ENCODE measurements around the gene UTS2.

UTS2 gene

GRCh38 chr1:7852804-7853683 is at the start of gene UTS2:
UTS2 (minus strand) TSS chr1:7853065; CDS start chr1:7853003, 62 bp downstream.
- Histone ChIP-seq H3K36me3 (ENCODE audit: insufficient read depth, low read length) (no peaks in the 10 kb centered on the region), H3K27ac (peak within 1 kb of the TSS; percentile 27; the same call in 1 of the 2 replicates), H3K9ac (ENCODE audit: insufficient read length) (no peak within 1 kb of the TSS), H3K9me3 (ENCODE audit: low read depth, low read length) (no peaks in the 10 kb centered on the region), H3K4me3 (peak within 1 kb of the TSS; percentile 21)
- DNase-seq (ENCODE audit: low read depth, low spot score) = peak; percentile 91
- TF ChIP-seq POLR2AphosphoS5 (IDR thresholded peaks at IDR 0.05; ENCODE audit: borderline replicate concordance, low read depth, low read length) (peak; percentile 38; the same call in 1 of the 2 replicates), FOXP2 (optimal IDR thresholded peaks at IDR 0.05; ENCODE audit: control extremely low read depth, extremely low read length, insufficient read depth) (no peak)

GRCh38 chr1:7899741-7900140 is 46.9 kb upstream of the UTS2 start:
- no peak for DNase-seq (ENCODE audit: low read depth, low spot score)
- Histone ChIP-seq H3K4me3 (no peak overlapping the region), H3K9ac (ENCODE audit: insufficient read length) (no peak overlapping the region), H3K9me3 (ENCODE audit: low read depth, low read length) (no peaks in the 10 kb centered on the region), H3K27ac (no peak overlapping the region), H3K36me3 (ENCODE audit: insufficient read depth, low read length) (no peaks in the 10 kb centered on the region)
- TF ChIP-seq FOXP2 (optimal IDR thresholded peaks at IDR 0.05; ENCODE audit: control extremely low read depth, extremely low read length, insufficient read depth) = no peak
- TF ChIP-seq POLR2AphosphoS5 (IDR thresholded peaks at IDR 0.05; ENCODE audit: borderline replicate concordance, low read depth, low read length) = no peak
- no peak for TF ChIP-seq EZH2 (IDR thresholded peaks at IDR 0.05)

- no peaks in the 10 kb centered on the region for H3K36me3 ChIP-seq (ENCODE audit: insufficient read depth, low read length)
- H3K9ac ChIP-seq (ENCODE audit: insufficient read length) = no peak overlapping the region
- no peak overlapping the region for H3K27ac ChIP-seq
- no peak overlapping the region for H3K4me3 ChIP-seq
- H3K9me3 ChIP-seq (ENCODE audit: low read depth, low read length) = no peaks in the 10 kb centered on the region
- no peak for DNase-seq (ENCODE audit: low read depth, low spot score)
- no peak for TF ChIP-seq POLR2AphosphoS5 (IDR thresholded peaks at IDR 0.05; ENCODE audit: borderline replicate concordance, low read depth, low read length)
- TF ChIP-seq FOXP2 (optimal IDR thresholded peaks at IDR 0.05; ENCODE audit: control extremely low read depth, extremely low read length, insufficient read depth) = no peak
- no peak for TF ChIP-seq EZH2 (IDR thresholded peaks at IDR 0.05)
Observed at GRCh38 chr1:7898962-7899361, 46.1 kb upstream of the UTS2 start.

GRCh38 chr1:7896994-7897393 is 44.1 kb upstream of the UTS2 start:
- H3K9me3 ChIP-seq (ENCODE audit: low read depth, low read length) = no peaks in the 10 kb centered on the region
- no peak overlapping the region for H3K4me3 ChIP-seq
- TF ChIP-seq FOXP2 (optimal IDR thresholded peaks at IDR 0.05; ENCODE audit: control extremely low read depth, extremely low read length, insufficient read depth) = no peak
- TF ChIP-seq POLR2AphosphoS5 (IDR thresholded peaks at IDR 0.05; ENCODE audit: borderline replicate concordance, low read depth, low read length) = no peak
- no peak for TF ChIP-seq EZH2 (IDR thresholded peaks at IDR 0.05)
- H3K27ac ChIP-seq = no peak overlapping the region
- no peak for DNase-seq (ENCODE audit: low read depth, low spot score)
- no peak overlapping the region for H3K9ac ChIP-seq (ENCODE audit: insufficient read length)
- H3K36me3 ChIP-seq (ENCODE audit: insufficient read depth, low read length) = no peaks in the 10 kb centered on the region

- no peaks in the 10 kb centered on the region for H3K9me3 ChIP-seq (ENCODE audit: low read depth, low read length)
- no peak for DNase-seq (ENCODE audit: low read depth, low spot score)
- no peak overlapping the region for H3K9ac ChIP-seq (ENCODE audit: insufficient read length)
- no peaks in the 10 kb centered on the region for H3K36me3 ChIP-seq (ENCODE audit: insufficient read depth, low read length)
- H3K27ac ChIP-seq = no peak overlapping the region
- no peak for TF ChIP-seq POLR2AphosphoS5 (IDR thresholded peaks at IDR 0.05; ENCODE audit: borderline replicate concordance, low read depth, low read length)
- TF ChIP-seq FOXP2 (optimal IDR thresholded peaks at IDR 0.05; ENCODE audit: control extremely low read depth, extremely low read length, insufficient read depth) = no peak
- TF ChIP-seq EZH2 (IDR thresholded peaks at IDR 0.05) = no peak
- no peak overlapping the region for H3K4me3 ChIP-seq
Observed at GRCh38 chr1:7893529-7894180, 40.8 kb upstream of the UTS2 start.

- DNase-seq (ENCODE audit: low read depth, low spot score) = no peak
- Histone ChIP-seq H3K4me3 (no peak overlapping the region), H3K9me3 (ENCODE audit: low read depth, low read length) (no peaks in the 10 kb centered on the region), H3K9ac (ENCODE audit: insufficient read length) (no peak overlapping the region), H3K27ac (no peak overlapping the region), H3K36me3 (ENCODE audit: insufficient read depth, low read length) (no peaks in the 10 kb centered on the region)
- TF ChIP-seq FOXP2 (optimal IDR thresholded peaks at IDR 0.05; ENCODE audit: control extremely low read depth, extremely low read length, insufficient read depth) (no peak), EZH2 (IDR thresholded peaks at IDR 0.05) (no peak), POLR2AphosphoS5 (IDR thresholded peaks at IDR 0.05; ENCODE audit: borderline replicate concordance, low read depth, low read length) (no peak)
Observed at GRCh38 chr1:7891804-7892203, 38.9 kb upstream of the UTS2 start.

GRCh38 chr1:7890853-7891252 is 38.0 kb upstream of the UTS2 start:
- no peaks in the 10 kb centered on the region for H3K36me3 ChIP-seq (ENCODE audit: insufficient read depth, low read length)
- no peak for DNase-seq (ENCODE audit: low read depth, low spot score)
- H3K9ac ChIP-seq (ENCODE audit: insufficient read length) = no peak overlapping the region
- no peak overlapping the region for H3K4me3 ChIP-seq
- H3K9me3 ChIP-seq (ENCODE audit: low read depth, low read length) = no peaks in the 10 kb centered on the region
- TF ChIP-seq FOXP2 (optimal IDR thresholded peaks at IDR 0.05; ENCODE audit: control extremely low read depth, extremely low read length, insufficient read depth) (no peak), POLR2AphosphoS5 (IDR thresholded peaks at IDR 0.05; ENCODE audit: borderline replicate concordance, low read depth, low read length) (no peak), EZH2 (IDR thresholded peaks at IDR 0.05) (no peak)
- H3K27ac ChIP-seq = no peak overlapping the region

GRCh38 chr1:7888248-7889081 is 35.6 kb upstream of the UTS2 start:
- Histone ChIP-seq H3K4me3 (no peak overlapping the region), H3K27ac (no peak overlapping the region), H3K9me3 (ENCODE audit: low read depth, low read length) (no peaks in the 10 kb centered on the region), H3K9ac (ENCODE audit: insufficient read length) (no peak overlapping the region), H3K36me3 (ENCODE audit: insufficient read depth, low read length) (no peaks in the 10 kb centered on the region)
- no peak for DNase-seq (ENCODE audit: low read depth, low spot score)
- TF ChIP-seq POLR2AphosphoS5 (IDR thresholded peaks at IDR 0.05; ENCODE audit: borderline replicate concordance, low read depth, low read length) (no peak), EZH2 (IDR thresholded peaks at IDR 0.05) (no peak), FOXP2 (optimal IDR thresholded peaks at IDR 0.05; ENCODE audit: control extremely low read depth, extremely low read length, insufficient read depth) (no peak)
